Muscle layer of duodenum (tissue), 2 donors: ENCODE measurements around the gene NCBP3.
"Not testable (repeated sequence)": the region's sequence is repeated elsewhere in the genome, so short reads cannot be mapped to it uniquely, and the experiment has no call there.

Experiments used
- H3K27ac ChIP-seq: one replicate; pipeline ENCODE4 v1.7.0; 2013; ENCODE audit warnings: mild to moderate bottlenecking, low read length
- H3K27me3 ChIP-seq: one replicate; pipeline ENCODE4 v1.7.0; 2013; ENCODE audit warnings: low read depth, mild to moderate bottlenecking, control low read depth, low read length
- H3K36me3 ChIP-seq, 2 donors: one replicate each; pipeline ENCODE4 v1.7.0; 2013; ENCODE audit warnings: low read length in 2 of 2, control low read depth in 1 of 2, mild to moderate bottlenecking in 1 of 2; ENCODE audit not compliant: insufficient read depth in 2 of 2, control insufficient read depth in 1 of 2
- H3K4me1 ChIP-seq, 2 donors: one replicate each; pipeline ENCODE4 v1.7.0; 2013; ENCODE audit warnings: low read length in 2 of 2, mild to moderate bottlenecking in 2 of 2, control low read depth in 1 of 2, moderate library complexity in 1 of 2; ENCODE audit not compliant: insufficient read depth in 2 of 2, control insufficient read depth in 1 of 2
- H3K4me3 ChIP-seq, 2 donors: one replicate each; pipeline ENCODE4 v1.7.0; 2013; ENCODE audit warnings: low read length in 2 of 2, low read depth in 1 of 2, mild to moderate bottlenecking in 1 of 2
- H3K9me3 ChIP-seq, 2 donors: one replicate each; pipeline ENCODE4 v1.7.0; 2013; ENCODE audit warnings: low read length in 2 of 2, control low read depth in 1 of 2, mild to moderate bottlenecking in 1 of 2; ENCODE audit not compliant: control insufficient read depth in 1 of 2
- donor health status: healthy.

NCBP3 gene

DNA sequence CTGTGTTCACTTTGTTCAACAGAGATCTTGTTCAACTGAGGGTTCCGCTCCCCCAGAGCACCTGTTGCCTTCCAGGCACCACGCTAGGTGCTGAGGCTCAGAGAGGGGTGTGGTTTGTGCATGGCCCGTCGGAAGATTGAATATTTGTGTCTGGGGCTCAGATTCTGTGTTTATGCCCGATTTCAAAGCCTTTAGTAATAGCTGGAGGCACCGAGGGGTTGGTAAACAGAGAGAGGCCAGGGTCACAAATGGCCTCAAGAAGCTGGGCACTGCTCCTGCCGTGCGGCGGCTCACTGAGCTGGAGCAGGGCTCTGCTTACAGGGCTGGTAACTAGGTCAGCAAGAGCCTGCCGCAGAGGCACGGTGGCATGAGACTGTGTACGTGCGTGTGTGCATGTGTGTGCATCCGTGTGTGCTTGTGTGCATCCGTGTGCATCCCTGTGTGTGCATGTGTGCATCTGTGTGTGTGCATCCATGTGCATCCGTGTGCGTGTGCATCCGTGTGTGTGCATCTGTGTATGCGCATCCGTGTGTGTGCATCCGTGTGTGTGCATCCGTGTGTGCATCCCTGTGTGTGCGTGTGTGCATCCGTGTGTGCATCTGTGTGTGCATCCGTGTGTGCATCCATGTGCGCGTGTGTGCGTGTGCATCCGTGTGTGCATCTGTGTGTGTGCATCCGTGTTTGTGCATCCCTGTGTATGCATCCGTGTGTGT, 50.5 kb downstream of the NCBP3 start:
- Histone ChIP-seq H3K36me3 (no peaks in the 10 kb centered on the region), H3K27me3 (no peaks in the 10 kb centered on the region), H3K4me1 (no peaks in the 10 kb centered on the region), H3K27ac (no peak overlapping the region), H3K4me3 (no peak overlapping the region), H3K9me3 (no peaks in the 10 kb centered on the region)

GRCh38 chr17:3794557-3795389, 51.3 kb downstream of the NCBP3 start:
- no peak overlapping the region for H3K27ac ChIP-seq
- H3K27me3 ChIP-seq: no peaks in the 10 kb centered on the region
- H3K36me3 ChIP-seq: no peaks in the 10 kb centered on the region
- no peak overlapping the region for H3K4me3 ChIP-seq
- H3K9me3 ChIP-seq: no peaks in the 10 kb centered on the region
- H3K4me1 ChIP-seq: no peaks in the 10 kb centered on the region

GRCh38 chr17:3794152-3794551, 51.9 kb downstream of the NCBP3 start:
- H3K4me3 ChIP-seq, H3K9me3 ChIP-seq, H3K27me3 ChIP-seq, H3K27ac ChIP-seq, H3K36me3 ChIP-seq, H3K4me1 ChIP-seq: not testable (repeated sequence)

- not testable (repeated sequence) for H3K27ac ChIP-seq, H3K27me3 ChIP-seq, H3K36me3 ChIP-seq, H3K4me3 ChIP-seq, H3K9me3 ChIP-seq, H3K4me1 ChIP-seq
Observed at GRCh38 chr17:3793258-3793657, 52.8 kb downstream of the NCBP3 start.

GRCh38 chr17:3792481-3792880, 53.6 kb downstream of the NCBP3 start:
- H3K4me3 ChIP-seq: no peak overlapping the region

DNA sequence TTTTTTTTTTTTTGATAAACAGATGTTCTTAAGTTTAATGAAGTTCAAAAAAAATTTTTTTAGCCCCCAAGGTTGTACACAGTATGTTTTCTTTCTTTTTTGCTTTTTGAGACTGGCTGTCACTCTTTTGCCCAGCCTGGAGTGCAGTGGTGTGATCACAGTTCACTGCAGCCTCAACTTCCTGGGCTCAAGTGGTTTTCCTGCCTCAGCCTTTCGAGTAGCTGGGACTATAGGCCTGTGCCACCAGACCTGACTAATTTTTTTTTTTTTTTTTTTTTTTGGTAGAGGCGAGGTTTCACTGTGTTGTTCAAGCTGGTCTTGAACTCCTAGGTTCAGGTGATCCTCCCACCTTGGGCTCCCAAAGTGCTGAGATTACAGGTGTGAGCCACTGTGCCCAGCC, 57.8 kb downstream of the NCBP3 start:
- no peaks in the 10 kb centered on the region for H3K4me1 ChIP-seq
- H3K27ac ChIP-seq: no peak overlapping the region
- H3K27me3 ChIP-seq: no peaks in the 10 kb centered on the region
- no peaks in the 10 kb centered on the region for H3K9me3 ChIP-seq
- H3K4me3 ChIP-seq: no peak overlapping the region
- H3K36me3 ChIP-seq: no peaks in the 10 kb centered on the region

More at GRCh38 chr17:3792481-3792880, 53.6 kb downstream of the NCBP3 start:
- Histone ChIP-seq H3K9me3 (no peaks in the 10 kb centered on the region), H3K27ac (no peak overlapping the region), H3K36me3 (no peaks in the 10 kb centered on the region), H3K27me3 (no peaks in the 10 kb centered on the region), H3K4me1 (no peaks in the 10 kb centered on the region)

DNA sequence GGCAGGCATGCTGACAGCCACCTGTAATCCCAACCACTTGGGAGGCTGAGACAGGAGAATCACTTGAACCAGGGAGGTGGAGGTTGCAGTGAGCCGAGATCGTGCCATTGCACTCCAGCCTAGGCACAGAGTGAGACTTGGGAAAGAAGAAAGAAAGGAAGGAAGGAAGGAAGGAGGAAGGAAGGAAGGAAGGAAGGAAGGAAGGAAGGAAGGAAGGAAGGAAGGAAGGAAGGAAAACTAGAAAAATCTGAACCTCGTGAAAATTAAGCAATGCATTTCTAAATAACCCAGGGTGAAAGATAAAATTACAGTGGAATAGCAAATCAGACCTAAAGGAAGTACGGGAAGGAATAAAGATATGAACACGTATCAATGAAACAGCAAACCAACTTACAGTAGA, 60.7 kb downstream of the NCBP3 start:
- H3K9me3 ChIP-seq, H3K27ac ChIP-seq, H3K36me3 ChIP-seq, H3K4me1 ChIP-seq, H3K27me3 ChIP-seq, H3K4me3 ChIP-seq: not testable (repeated sequence)

GRCh38 chr17:3782751-3783150, 63.3 kb downstream of the NCBP3 start:
- H3K36me3 ChIP-seq: no peaks in the 10 kb centered on the region
- H3K27me3 ChIP-seq: no peaks in the 10 kb centered on the region
- no peak overlapping the region for H3K27ac ChIP-seq
- no peaks in the 10 kb centered on the region for H3K9me3 ChIP-seq
- no peak overlapping the region for H3K4me3 ChIP-seq
- no peaks in the 10 kb centered on the region for H3K4me1 ChIP-seq

- Histone ChIP-seq H3K36me3 (no peaks in the 10 kb centered on the region), H3K27ac (no peak overlapping the region), H3K9me3 (no peaks in the 10 kb centered on the region), H3K27me3 (no peaks in the 10 kb centered on the region), H3K4me1 (no peaks in the 10 kb centered on the region), H3K4me3 (no peak overlapping the region)
Observed at GRCh38 chr17:3780986-3781385, 65.1 kb downstream of the NCBP3 start.

DNA sequence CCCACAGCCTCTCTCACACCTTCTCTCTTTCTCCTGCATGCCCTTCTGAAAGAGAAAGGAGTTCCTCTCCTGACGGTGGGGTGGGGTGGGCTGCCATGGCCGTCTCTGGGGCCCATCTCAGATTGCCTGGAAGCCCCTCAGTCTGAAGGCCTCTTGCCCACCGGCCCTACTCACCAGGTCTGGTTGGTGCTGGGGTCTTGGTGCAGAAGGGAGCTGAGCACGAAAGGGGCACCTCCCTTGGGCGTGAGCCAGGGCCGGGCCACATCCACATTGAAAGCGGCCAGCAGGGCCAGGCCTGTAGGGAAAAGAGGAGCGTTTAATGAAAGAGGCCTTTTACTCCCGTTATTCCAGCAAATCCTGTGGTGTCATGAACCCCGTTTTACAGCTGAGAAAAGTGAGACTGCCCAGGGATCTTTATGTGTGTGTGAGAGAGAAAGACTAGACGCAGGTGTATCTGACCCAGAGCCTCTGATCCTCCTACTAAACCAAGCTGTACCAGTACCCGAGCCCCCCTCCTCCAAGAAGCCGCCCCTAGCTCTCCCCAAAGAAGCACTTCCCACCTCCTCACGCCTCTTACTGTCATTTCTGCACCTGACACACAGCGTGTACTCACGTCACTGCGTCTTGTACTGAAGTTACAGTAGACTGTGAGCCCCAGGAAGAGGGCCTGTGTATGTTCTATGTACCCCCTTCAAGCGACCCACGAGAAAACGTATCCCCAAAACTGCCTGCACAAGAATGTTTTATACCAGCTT, 68.5 kb downstream of the NCBP3 start:
- Histone ChIP-seq H3K36me3 (no peaks in the 10 kb centered on the region), H3K27ac (no peak overlapping the region), H3K4me1 (no peaks in the 10 kb centered on the region), H3K4me3 (no peak overlapping the region), H3K9me3 (no peaks in the 10 kb centered on the region), H3K27me3 (no peaks in the 10 kb centered on the region)

DNA sequence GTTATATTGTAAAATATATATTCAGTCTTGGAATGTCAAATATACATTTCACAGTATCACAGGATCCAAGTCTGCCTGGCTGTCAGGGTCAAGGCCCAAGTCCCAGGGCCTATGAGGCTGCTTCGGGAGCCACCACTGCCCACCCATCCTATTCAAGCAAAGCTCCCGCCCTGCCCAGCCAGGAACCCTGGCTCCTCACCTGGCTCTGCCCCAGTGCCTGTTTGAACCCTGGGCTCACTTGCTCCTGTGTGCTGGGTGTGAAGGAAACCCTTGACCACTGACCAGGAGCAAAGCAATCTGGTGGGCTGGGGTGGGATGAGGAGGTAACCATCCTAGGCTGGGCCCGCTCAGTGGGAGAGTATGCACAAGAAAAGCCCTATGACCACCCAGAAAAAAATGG, 72.1 kb downstream of the NCBP3 start:
- H3K27me3 ChIP-seq: no peaks in the 10 kb centered on the region
- H3K9me3 ChIP-seq: no peaks in the 10 kb centered on the region
- no peaks in the 10 kb centered on the region for H3K36me3 ChIP-seq
- H3K27ac ChIP-seq: no peak overlapping the region
- H3K4me1 ChIP-seq: no peaks in the 10 kb centered on the region
- no peak overlapping the region for H3K4me3 ChIP-seq
